K562 (cell line): ENCODE measurements around the gene SUCNR1. TPM values are rescaled to one million over a fixed set of nuclear protein-coding genes. Genes with fewer than 3 reads are reported as not detected.

Source experiments
- ATAC-seq: fragments of 200-7000 bp; cut with Tn5 transposase; 3 replicates; pipeline ENCODE4 v1.9.1; 2020; ENCODE audit warnings: moderate library complexity
- BruUV-seq: library from RNA; stranded (reverse); fragments of 400-500 nt; replicated peaks from 2 replicates; lab custom pipeline; 2021; lab: Mats Ljungman, UMichigan
- CTCF ChIA-PET: fragments of 300-600 bp; formaldehyde crosslinking; extraction: SDS; loops from one replicate; lab custom pipeline; 2021; ENCODE audit warnings: low intra/inter-chr PET ratio; lab: Yijun Ruan, JAX
- POLR2A ChIA-PET: fragments of 300-600, 350-650 bp; sonication (Branson Sonifier 250); formaldehyde crosslinking; extraction: SDS; loops from one replicate; lab custom pipeline; 2021; ENCODE audit warnings: antibody characterized with exemption, inconsistent platforms; lab: Yijun Ruan, JAX
- DNase-seq, 4 experiments: peaks; one replicate each; pipeline versions ENCODE4 v3.0.0 to v3.0.0-alpha.2; 2011 to 2018; ENCODE audit warnings: low spot score in 3 of 4, mixed read lengths in 3 of 4; ENCODE audit errors: extremely low read depth in 1 of 4
- FAIRE-seq: peaks from 2 replicates; lab custom pipeline; 2011; peaks lifted over from hg19 to GRCh38; lab: Jason Lieb, UNC
- H2AFZ ChIP-seq: 2 replicates; pipeline ENCODE4 v1.6.0; 2011; ENCODE audit warnings: low read depth, low read length, control low read depth, inconsistent platforms
- H3K27ac ChIP-seq: fragments of 200-600 bp; 3 replicates; pipeline ENCODE4 v1.8.0; 2011; ENCODE audit warnings: low read depth, mild to moderate bottlenecking, control low read depth, inconsistent platforms, low read length, moderate library complexity, mixed read lengths; ENCODE audit errors: extremely low read depth
- H3K27me3 ChIP-seq, 2 experiments: fragments of 300-600 bp in 1 of 2; 2 replicates in 1 of 2; 3 replicates in 1 of 2; pipeline versions ENCODE4 v1.6.0 to v1.8.0; 2011; ENCODE audit warnings: inconsistent platforms in 2 of 2, low read length in 2 of 2, mild to moderate bottlenecking in 1 of 2, mixed read lengths in 1 of 2, moderate library complexity in 1 of 2; ENCODE audit not compliant: control insufficient read depth in 2 of 2, insufficient read depth in 2 of 2
- H3K36me3 ChIP-seq: fragments of 300-600 bp; 3 replicates; pipeline ENCODE4 v1.8.0; 2011; ENCODE audit warnings: mild to moderate bottlenecking, low read length, inconsistent platforms; ENCODE audit not compliant: control insufficient read depth, insufficient read depth
- H3K4me1 ChIP-seq, 2 experiments: fragments of 200-600 bp in 1 of 2; replicated peaks in 1 of 2; 2 replicates in 1 of 2; 3 replicates in 1 of 2; pipeline versions ENCODE4 v1.5.1 to v1.8.0; 2011; ENCODE audit warnings: inconsistent platforms in 2 of 2, low read length in 2 of 2, mild to moderate bottlenecking in 1 of 2, mixed read lengths in 1 of 2, moderate library complexity in 1 of 2; ENCODE audit not compliant: control insufficient read depth in 2 of 2, insufficient read depth in 2 of 2
- H3K4me2 ChIP-seq: 2 replicates; pipeline ENCODE4 v1.6.1; 2011; ENCODE audit warnings: low read length, control low read depth, inconsistent platforms, mixed read lengths; ENCODE audit not compliant: insufficient read depth
- H3K4me3 ChIP-seq: fragments of 200-600 bp; sonication (generic), shearing (Covaris generic); 2 replicates; pipeline ENCODE4 v1.5.1; 2016; ENCODE audit warnings: control low read depth, inconsistent platforms
- H3K79me2 ChIP-seq: fragments of 200-600 bp; 3 replicates; pipeline ENCODE4 v1.8.0; 2011; ENCODE audit warnings: low read length, inconsistent platforms; ENCODE audit not compliant: control insufficient read depth, insufficient read depth
- H3K9ac ChIP-seq, 2 experiments: 2 replicates each; pipeline versions ENCODE4 v1.6.0 to v1.6.1; 2011; ENCODE audit warnings: low read depth in 2 of 2, low read length in 2 of 2, control low read depth in 1 of 2, inconsistent platforms in 1 of 2, mild to moderate bottlenecking in 1 of 2, mixed read lengths in 1 of 2; ENCODE audit not compliant: insufficient read depth in 1 of 2
- H3K9me1 ChIP-seq: one replicate; pipeline ENCODE4 v1.6.0; 2011; ENCODE audit warnings: inconsistent platforms, mild to moderate bottlenecking, low read length, moderate library complexity; ENCODE audit not compliant: control insufficient read depth, insufficient read depth
- H3K9me3 ChIP-seq: replicated peaks from 2 replicates; pipeline ENCODE4 v1.5.1; 2011; ENCODE audit warnings: low read depth, low read length, inconsistent platforms; ENCODE audit not compliant: control insufficient read depth, insufficient read depth
- H4K20me1 ChIP-seq: replicated peaks from 2 replicates; pipeline ENCODE4 v1.6.1; 2011; ENCODE audit warnings: low read length, inconsistent platforms, mixed read lengths; ENCODE audit not compliant: control insufficient read depth, insufficient read depth
- ESRRA ChIP-seq: fragments of 450-650 bp; IDR thresholded peaks from 2 replicates; pipeline ENCODE4 v1.6.1; 2014; ENCODE audit warnings: low read depth, mild to moderate bottlenecking, moderate library complexity, borderline replicate concordance
- L3MBTL2 ChIP-seq: fragments of 450-650 bp; IDR thresholded peaks from 2 replicates; pipeline ENCODE4 v1.6.1; 2016; ENCODE audit warnings: mild to moderate bottlenecking, moderate library complexity
- MAFF ChIP-seq: IDR thresholded peaks from 2 replicates; pipeline ENCODE4 v1.6.1; 2012; ENCODE audit warnings: low read length, improper control_type of control experiment
- MNT ChIP-seq, 2 experiments: fragments of 450-650 bp; conservative IDR thresholded peaks; 2 replicates each; pipeline ENCODE4 v1.6.1; 2017; ENCODE audit warnings: mild to moderate bottlenecking in 2 of 2, moderate library complexity in 2 of 2
- NFRKB ChIP-seq: fragments of 450-650 bp; IDR thresholded peaks from 2 replicates; pipeline ENCODE4 v1.6.1; 2016; ENCODE audit warnings: low read depth
- SMARCB1 ChIP-seq: IDR thresholded peaks from 2 replicates; pipeline ENCODE4 v1.6.1; 2011; ENCODE audit warnings: improper control_type of control experiment, low read depth; ENCODE audit not compliant: insufficient read length
- ZHX1 ChIP-seq: fragments of 150-350 bp; conservative IDR thresholded peaks from 2 replicates; pipeline ENCODE4 v1.6.1; 2014; ENCODE audit warnings: low read length
- WGBS: fragments of 100-300 bp; shearing (Covaris generic); methylation state at CpG from one replicate; pipeline ENCODE4 v1.1.6; 2016; ENCODE audit warnings: low coverage, mixed read lengths; ENCODE audit not compliant: insufficient coverage; ENCODE audit errors: missing lambda C conversion rate; 5-methylcytosine and 5-hydroxymethylcytosine counted together
- in situ Hi-C: fragments of 300-500 bp; cut with MboI; formaldehyde crosslinking; loops from 4 replicates; pipeline ENCODE4 v1.15.0; 2018; ENCODE audit warnings: inconsistent platforms, mixed read lengths
- intact Hi-C: fragments of 100-400 bp; cut with micrococcal nuclease; formaldehyde crosslinking; loops from 2 replicates; pipeline ENCODE4 v1.14.2; 2022
- polyA plus RNA-seq, 8 experiments: library from polyadenylated mRNA; depleted of rRNA in 4 of 8; stranded (reverse) in 5 of 8; unstranded in 3 of 8; fragments of >200 nt; fragmentation: Nextera tagmentation in 2 of 8; fragmentation: Illumina TruSeq in 1 of 8; extraction: Ambion mirVana in 2 of 8; extraction: Trizol in 1 of 8; gene quantifications; 2 replicates each; pipeline versions ENCODE4 v1.2.1 to v1.2.3, GENCODE V29; 2011 to 2014; ENCODE audit warnings: inconsistent platforms in 1 of 8, missing spikeins in 1 of 8
- total RNA-seq, 7 experiments: library from RNA; depleted of rRNA in 6 of 7; stranded (reverse); fragments of >200 nt in 6 of 7; fragmentation: Illumina TruSeq in 2 of 7; extraction: Trizol in 2 of 7; gene quantifications; 2 replicates each; pipeline versions ENCODE4 v1.2.1 to v1.2.3, GENCODE V29; 2011 to 2021; ENCODE audit warnings: low replicate concordance in 1 of 7

Gene SUCNR1
- total and polyA plus RNA-seq, 9 of the 15 experiments (the other 6 are each of a cell fraction or from before 2014, with no cell fraction given): 0.04 to 0.54 (median 0.13) TPM

- H3K4me2 ChIP-seq: no peak overlapping the region
- in situ Hi-C loops: loop anchor here (25.0 kb wide), 1 partner anchor 599 kb away; no protein-coding TSS in a partner anchor
Measured at GRCh38 chr3:151835751-151836525, 37.5 kb upstream of the SUCNR1 start.

More at GRCh38 chr3:151835751-151836525, 37.5 kb upstream of the SUCNR1 start:
- Histone ChIP-seq H2AFZ (no peak overlapping the region), H3K36me3 (no peaks in the 10 kb centered on the region), H3K9ac (no peak overlapping the region)
- WGBS: 66% methylated on average over 5 of the region's 5 CpGs
- DNase-seq: no peak
- TF ChIP-seq L3MBTL2: no peak
- TF ChIP-seq ZHX1: no peak
- TF ChIP-seq ESRRA: no peak
- TF ChIP-seq MNT (conservative IDR thresholded peaks at IDR 0.05): no peak
- no peak for TF ChIP-seq MAFF
- TF ChIP-seq NFRKB: no peak
- no peak for TF ChIP-seq SMARCB1
- TF ChIP-seq, all 486 proteins: peak for 0
- Histone ChIP-seq H3K4me3 (no peak overlapping the region), H3K9me1 (no peaks in the 10 kb centered on the region), H3K79me2 (no peaks in the 10 kb centered on the region), H3K27me3 (no peaks in the 10 kb centered on the region), H3K9me3 (no peaks in the 10 kb centered on the region), H3K4me1 (peaks cover 0 to 16% of the 10 kb centered on the region in 2 experiments; a peak in 3 of 5 replicates), H4K20me1 (no peaks in the 10 kb centered on the region), H3K27ac (no peak overlapping the region)
- intact Hi-C loops: loop anchor here (5.0 kb wide), 1 partner anchor 174 kb away; no protein-coding TSS in a partner anchor
- FAIRE-seq (no peak), ATAC-seq (no peak)
- ChIA-PET POLR2A (interaction anchor here (1.6 kb wide), 1 partner anchor 309 kb away, joined by 4 read pairs; no protein-coding TSS in a partner anchor), CTCF (no interaction called here)
- BruUV-seq: no TSS peak
